Measurements from ENCODE around the gene C1QL2.

- no peak for TF ChIP-seq CTCF (IDR thresholded peaks at IDR 0.05)
- no peak for TF ChIP-seq POLR2A (IDR thresholded peaks at IDR 0.05)
These were observed 570 bp downstream of the C1QL2 start for GRCh38 chr2:119157850-119158511.

Measured in adrenal gland (tissue), 5 donors.